Psoas muscle (tissue), 8 donors: ENCODE data around the gene SLC30A3. TPM values are rescaled to one million over a fixed set of nuclear protein-coding genes. Genes with fewer than 3 reads are reported as not detected.

Source experiments
- ATAC-seq, 4 donors: fragments of 200-7000 bp; cut with Tn5 transposase; one replicate each; pipeline ENCODE4 v1.9.1; 2020; ENCODE audit warnings: moderate library complexity in 3 of 4, mild to moderate bottlenecking in 2 of 4
- DNase-seq, 2 donors: peaks; one replicate each; pipeline ENCODE4 v3.0.0-alpha.2; 2020
- H3K27ac ChIP-seq: fragments of 200-600 bp; one replicate; pipeline ENCODE4 v1.8.0; 2022
- H3K27me3 ChIP-seq, 3 donors: fragments of 200-600 bp in 1 of 3; one replicate each; pipeline versions ENCODE4 v1.6.1 to v1.8.0; 2013 to 2022; ENCODE audit warnings: low read length in 2 of 3, mild to moderate bottlenecking in 2 of 3, moderate library complexity in 1 of 3; ENCODE audit not compliant: insufficient read depth in 3 of 3
- H3K36me3 ChIP-seq, 2 donors: fragments of 200-600 bp in 1 of 2; one replicate each; pipeline versions ENCODE4 v1.6.1 to v1.8.0; 2013 to 2022; ENCODE audit warnings: low read depth in 1 of 2, mild to moderate bottlenecking in 1 of 2, moderate library complexity in 1 of 2; ENCODE audit not compliant: insufficient read depth in 1 of 2
- H3K4me1 ChIP-seq: fragments of 200-600 bp; one replicate; pipeline ENCODE4 v1.8.0; 2022
- H3K4me3 ChIP-seq: fragments of 200-600 bp; one replicate; pipeline ENCODE4 v1.8.0; 2022; ENCODE audit warnings: mild to moderate bottlenecking
- H3K9me3 ChIP-seq: fragments of 200-600 bp; one replicate; pipeline ENCODE4 v1.8.0; 2022
- WGBS, 3 donors: extraction: QIAGEN DNeasy Blood & Tissue Kit; methylation state at CpG; one replicate each; pipeline versions ENCODE4 v1.1.6 to v1.1.7; 2013; 5-methylcytosine and 5-hydroxymethylcytosine counted together
- intact Hi-C, 2 donors: fragments of 100-400 bp; cut with DNase I; formaldehyde crosslinking; loops; one replicate each; pipeline versions ENCODE4 v1.11.0 to v1.14.2; 2022
- polyA plus RNA-seq, 3 donors: library from polyadenylated mRNA; stranded (reverse); fragments of 200-250 nt; gene quantifications; one replicate each; pipeline ENCODE4 v1.2.3, GENCODE V29; 2013
- total RNA-seq, 4 donors: library from RNA; stranded (reverse); fragmentation: NEBNext Ultra II Directional in 2 of 4; extraction: Animal tissue kit (Norgen Biotek cat#: 25700) in 2 of 4; gene quantifications; one replicate each; pipeline versions ENCODE4 v1.2.1 to v1.2.4, GENCODE V29; 2021 to 2023
- TF ChIP-seq, protein P1 (sequence below): fragments of 200-600 bp; IDR thresholded peaks from one replicate; pipeline ENCODE4 v1.8.0; 2022; ENCODE audit warnings: antibody characterized with exemption
- donor health status: healthy with polysubstance abuse.
- donor health status: DM: no; HTN: no; CAD: no; lungs with moderate emphysema.
- donor health status: Bipolar disorder and iron deficiency.
- donor health status: healthy.
- donor health status: DM: yes; HTN: yes; CAD: no.
- donor health status: DM: no; HTN: no; CAD: no.
- donor health status: DM: no; HTN: no; CAD: no.
- donor health status: DM: yes; HTN: yes; CAD: no.

SLC30A3 gene
- total and polyA plus RNA-seq, 7 donors = 0.03 to 0.92 (median 0.13) TPM; not detected in 1

DNA sequence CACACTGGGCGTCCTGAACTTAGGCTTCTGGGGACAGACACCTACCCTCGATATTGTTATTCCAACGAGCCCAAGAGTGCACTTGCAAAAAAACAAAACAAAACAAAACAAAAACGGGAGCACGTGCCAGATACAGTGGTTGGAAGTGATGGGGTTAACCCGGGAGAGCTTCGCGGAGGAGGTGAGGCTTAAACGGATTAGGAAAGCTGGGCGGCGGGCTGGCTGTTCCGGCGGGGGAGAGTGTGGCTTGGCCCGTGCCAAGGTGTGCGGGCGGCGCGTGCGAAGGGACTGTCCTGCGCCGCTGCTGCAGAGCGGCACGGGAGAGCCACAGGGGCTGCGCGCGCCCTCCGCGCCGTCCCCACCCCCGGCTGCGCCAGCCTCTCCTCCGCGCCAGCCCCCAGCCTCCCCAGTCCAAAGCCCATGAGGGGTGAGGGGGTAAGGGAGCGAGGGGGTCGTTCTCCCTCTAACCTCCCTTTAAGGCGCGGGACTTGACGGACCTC is 1.5 kb upstream of the SLC30A3 start:
- WGBS, 3 donors = 0 to 2% (median 1%) methylated on average over 34 to 38 of the region's 38 CpGs
- intact Hi-C loops = no loop called here
- H3K4me1 ChIP-seq = peaks cover 28% of the 10 kb centered on the region
- DNase-seq (no peak), ATAC-seq (peak; percentile 42 to 55 (median 48))
- TF ChIP-seq, protein P1, sequence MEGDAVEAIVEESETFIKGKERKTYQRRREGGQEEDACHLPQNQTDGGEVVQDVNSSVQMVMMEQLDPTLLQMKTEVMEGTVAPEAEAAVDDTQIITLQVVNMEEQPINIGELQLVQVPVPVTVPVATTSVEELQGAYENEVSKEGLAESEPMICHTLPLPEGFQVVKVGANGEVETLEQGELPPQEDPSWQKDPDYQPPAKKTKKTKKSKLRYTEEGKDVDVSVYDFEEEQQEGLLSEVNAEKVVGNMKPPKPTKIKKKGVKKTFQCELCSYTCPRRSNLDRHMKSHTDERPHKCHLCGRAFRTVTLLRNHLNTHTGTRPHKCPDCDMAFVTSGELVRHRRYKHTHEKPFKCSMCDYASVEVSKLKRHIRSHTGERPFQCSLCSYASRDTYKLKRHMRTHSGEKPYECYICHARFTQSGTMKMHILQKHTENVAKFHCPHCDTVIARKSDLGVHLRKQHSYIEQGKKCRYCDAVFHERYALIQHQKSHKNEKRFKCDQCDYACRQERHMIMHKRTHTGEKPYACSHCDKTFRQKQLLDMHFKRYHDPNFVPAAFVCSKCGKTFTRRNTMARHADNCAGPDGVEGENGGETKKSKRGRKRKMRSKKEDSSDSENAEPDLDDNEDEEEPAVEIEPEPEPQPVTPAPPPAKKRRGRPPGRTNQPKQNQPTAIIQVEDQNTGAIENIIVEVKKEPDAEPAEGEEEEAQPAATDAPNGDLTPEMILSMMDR = no peak
- peaks cover 0 to 83% (median 36%) of the 10 kb centered on the region in 3 donors for H3K27me3 ChIP-seq
- H3K4me3 ChIP-seq = peak overlapping the region; percentile 71
- no peaks in the 10 kb centered on the region for H3K9me3 ChIP-seq
- H3K36me3 ChIP-seq = no peaks in the 10 kb centered on the region
- no peak overlapping the region for H3K27ac ChIP-seq

- H3K4me1 ChIP-seq = peaks cover 28% of the 10 kb centered on the region
- peak in 1 of 4 donors; percentile 4 for ATAC-seq
- no peak overlapping the region for H3K27ac ChIP-seq
- TF ChIP-seq, protein P1 = no peak
- H3K4me3 ChIP-seq = peak overlapping the region; percentile 71
- H3K36me3 ChIP-seq = no peaks in the 10 kb centered on the region
- intact Hi-C loops = no loop called here
- no peak for DNase-seq
- peaks cover 0 to 86% (median 40%) of the 10 kb centered on the region in 3 donors for H3K27me3 ChIP-seq
- 2% methylated on average over 46 of the region's 46 CpGs for WGBS, 3 donors
- no peaks in the 10 kb centered on the region for H3K9me3 ChIP-seq
Measured at GRCh38 chr2:27263287-27264252, 723 bp upstream of the SLC30A3 start.

GRCh38 chr2:27261926-27262298 is 935 bp downstream of the SLC30A3 start:
- WGBS, 3 donors = 5 to 11% (median 7%) methylated on average over 14 to 40 of the region's 40 CpGs
- ATAC-seq (no peak), DNase-seq (no peak)
- Histone ChIP-seq H3K27ac (no peak overlapping the region), H3K4me1 (peaks cover 28% of the 10 kb centered on the region), H3K27me3 (peaks cover 0 to 84% (median 40%) of the 10 kb centered on the region in 3 donors), H3K4me3 (peak overlapping the region; percentile 71), H3K9me3 (no peaks in the 10 kb centered on the region), H3K36me3 (no peaks in the 10 kb centered on the region)
- intact Hi-C loops = no loop called here
- TF ChIP-seq, protein P1 = no peak

DNA sequence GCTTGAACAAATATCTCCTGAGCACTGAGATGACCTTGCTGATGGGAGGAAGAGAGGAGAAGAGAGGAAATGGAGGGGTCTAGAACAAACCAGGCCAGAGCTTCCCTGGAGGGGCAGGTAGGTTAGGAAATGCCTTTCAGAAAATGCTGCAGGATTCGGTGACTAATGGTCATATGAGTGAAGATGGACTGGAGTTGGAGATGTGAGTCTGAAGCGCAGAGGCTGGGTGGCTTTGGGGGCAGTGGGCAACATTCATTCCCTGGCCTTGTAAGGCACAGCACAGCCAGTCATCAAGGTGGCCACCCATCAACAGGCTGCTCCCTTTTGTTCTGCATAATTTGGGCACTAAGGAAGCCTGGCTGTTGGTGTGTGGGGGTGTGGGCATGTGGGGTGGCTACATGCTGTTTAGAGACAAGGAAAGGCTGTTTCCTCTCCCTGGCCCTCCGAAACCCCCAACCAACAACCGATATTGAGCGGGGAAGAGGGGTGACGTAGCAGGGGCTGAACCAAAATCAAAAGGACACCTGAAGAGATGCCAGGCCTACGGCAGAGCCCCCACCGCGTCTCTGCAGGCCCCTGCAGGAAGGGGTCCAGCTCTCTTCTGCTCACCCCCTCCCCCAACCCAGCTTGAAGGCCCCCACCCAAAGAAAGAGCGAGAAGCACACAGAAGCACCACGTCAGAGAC is 1.5 kb downstream of the SLC30A3 start:
- intact Hi-C loops = no loop called here
- Histone ChIP-seq H3K27ac (no peak overlapping the region), H3K4me1 (peaks cover 28% of the 10 kb centered on the region), H3K9me3 (no peaks in the 10 kb centered on the region), H3K4me3 (no peak overlapping the region), H3K36me3 (no peaks in the 10 kb centered on the region), H3K27me3 (peaks cover 0 to 81% (median 42%) of the 10 kb centered on the region in 3 donors)
- WGBS, 3 donors = 45 to 61% (median 60%) methylated on average over 11 of the region's 11 CpGs
- TF ChIP-seq, protein P1 = no peak
- no peak for DNase-seq
- no peak for ATAC-seq
